ENCODE data around the gene ABCC8.

ABCC8 gene

DNA sequence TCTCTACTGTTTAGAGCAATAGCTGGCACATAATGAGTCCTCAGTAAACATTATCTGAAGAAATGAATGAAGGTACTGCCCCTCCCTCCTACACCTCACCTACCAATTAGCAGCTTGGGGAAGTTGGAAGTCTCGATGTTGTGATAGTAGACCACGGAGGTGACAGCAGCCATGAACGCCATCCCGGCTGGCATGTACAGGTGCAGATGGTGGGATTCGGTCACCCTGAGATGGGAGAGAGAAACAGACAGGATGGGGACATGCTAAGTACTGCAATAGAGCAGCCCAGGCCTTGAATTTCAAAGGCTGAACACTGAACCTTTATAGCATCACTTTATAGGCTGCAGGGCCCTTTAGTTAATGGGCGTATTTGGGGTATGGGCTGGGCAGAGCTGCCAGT is 6.6 kb downstream of the ABCC8 start:
- DNase-seq (ENCODE audit: low spot score) = no peak

DNA sequence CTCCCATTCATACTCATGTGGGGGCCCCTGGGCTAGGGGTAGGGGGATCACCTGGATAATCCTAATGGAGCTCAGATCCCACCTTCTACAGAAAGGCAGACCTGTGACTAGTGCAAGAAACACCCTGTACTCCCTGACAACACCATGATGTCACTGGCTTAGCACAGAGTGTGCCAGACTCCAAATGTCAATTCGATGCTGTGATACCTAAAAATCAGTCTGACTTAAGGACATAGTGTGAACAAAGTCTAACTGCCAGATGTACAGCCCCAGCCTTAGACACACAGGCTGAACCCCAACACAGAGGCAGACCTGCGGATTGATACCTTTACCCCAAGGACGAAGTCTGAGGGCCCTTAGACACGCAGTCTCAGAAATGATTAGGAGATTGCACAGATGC is 8.5 kb downstream of the ABCC8 start:
- no peak for DNase-seq (ENCODE audit: low spot score)

DNA sequence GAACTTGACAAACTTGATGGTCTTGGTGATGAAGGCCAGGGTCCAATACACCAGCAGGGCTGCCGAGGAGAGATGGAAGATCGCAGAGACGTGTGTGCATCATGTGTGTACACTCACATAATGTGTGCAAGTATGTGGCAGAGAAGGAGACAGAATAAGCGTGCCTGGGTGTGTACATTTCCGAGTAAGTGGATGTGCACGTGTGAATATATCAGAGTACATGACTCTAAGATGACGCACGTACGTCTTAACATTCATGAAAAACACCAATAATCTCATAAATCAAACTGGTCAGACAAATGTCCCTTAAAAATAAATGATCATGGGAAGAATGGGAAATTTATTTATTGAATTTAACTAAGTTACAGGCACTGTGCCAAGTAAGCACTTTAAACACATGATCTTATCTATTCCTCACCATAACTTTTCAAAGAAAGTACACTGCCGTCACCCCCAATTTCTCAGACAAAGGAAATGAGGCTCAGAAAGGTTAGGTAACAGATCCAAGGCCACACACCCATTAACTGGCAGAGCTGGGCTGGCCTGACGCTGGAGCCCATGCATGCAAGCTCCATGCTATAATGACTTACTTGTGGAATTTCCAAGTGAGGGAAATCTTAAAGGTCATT is 13.0 kb downstream of the ABCC8 start:
- DNase-seq (ENCODE audit: low spot score) = no peak

DNA sequence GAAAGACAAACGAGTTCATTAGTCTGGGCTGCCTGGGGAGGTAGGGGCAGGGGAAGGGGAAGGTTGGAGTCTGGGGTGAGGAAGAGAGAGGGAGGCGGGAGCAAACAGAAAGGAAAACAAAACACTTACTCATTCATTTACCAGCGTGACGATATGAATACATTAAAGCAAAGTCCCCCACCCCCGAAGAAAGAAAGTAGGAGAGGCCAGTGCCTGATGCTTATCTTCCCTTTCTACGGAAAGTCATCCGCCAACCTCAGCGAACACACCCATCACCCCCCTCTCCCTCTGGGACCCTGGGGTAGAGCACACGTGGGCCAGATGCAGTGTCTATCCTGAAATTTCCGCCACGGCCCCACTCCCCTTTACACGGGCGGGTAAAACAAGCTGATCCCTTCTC is 13.7 kb downstream of the ABCC8 start:
- DNase-seq (ENCODE audit: low spot score) = no peak

DNA sequence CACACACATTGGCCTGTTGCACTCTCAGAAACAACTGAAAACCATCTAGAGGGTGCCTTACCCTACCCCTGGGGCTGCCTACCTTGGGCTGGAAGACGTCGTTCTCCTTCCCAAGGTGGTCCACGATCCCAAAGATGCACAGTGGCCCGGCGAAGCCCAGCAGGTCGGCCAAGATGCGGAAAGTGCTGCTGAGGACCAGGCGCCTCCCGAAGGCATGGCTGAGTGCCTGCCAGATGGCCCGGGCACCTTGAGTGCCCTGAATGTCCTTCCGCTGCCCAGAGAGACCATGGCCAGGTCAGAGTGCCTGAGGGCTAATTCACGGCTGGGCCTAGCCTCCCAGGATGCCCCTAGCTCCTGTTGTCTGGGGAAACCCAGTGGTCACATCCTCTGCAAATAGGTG is 16.2 kb downstream of the ABCC8 start:
- DNase-seq (ENCODE audit: low spot score) = no peak

DNA sequence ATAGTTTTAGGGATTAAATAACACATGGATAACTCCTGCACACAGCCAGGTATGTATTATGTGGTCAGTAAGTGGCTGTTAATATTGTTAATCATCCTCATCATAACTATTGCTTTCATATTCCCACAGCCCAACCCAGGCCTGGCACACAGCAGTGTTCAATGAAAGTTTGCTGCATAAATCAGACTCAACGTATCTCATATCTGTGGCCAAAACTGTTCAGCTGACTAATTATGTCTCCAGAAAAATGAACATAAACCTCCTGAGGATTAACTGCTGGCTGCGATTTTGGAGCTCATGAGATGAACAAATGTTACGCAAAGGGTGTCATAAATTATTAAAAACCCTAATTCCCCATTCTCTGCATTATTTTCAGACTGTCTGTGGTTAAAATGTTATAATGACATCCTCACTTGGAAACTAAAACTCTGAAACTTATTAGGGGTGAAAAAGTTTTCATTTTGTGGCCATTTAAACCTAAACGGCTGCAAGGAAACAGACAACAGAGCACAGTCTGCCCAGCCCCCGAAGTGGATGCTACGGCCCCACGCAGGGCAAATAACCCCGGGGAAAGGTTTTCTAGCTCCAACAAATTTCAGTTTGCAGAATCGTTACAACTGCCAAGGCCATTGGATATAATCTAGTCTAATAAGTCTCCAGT is 17.3 kb downstream of the ABCC8 start:
- no peak for DNase-seq (ENCODE audit: low spot score)

DNA sequence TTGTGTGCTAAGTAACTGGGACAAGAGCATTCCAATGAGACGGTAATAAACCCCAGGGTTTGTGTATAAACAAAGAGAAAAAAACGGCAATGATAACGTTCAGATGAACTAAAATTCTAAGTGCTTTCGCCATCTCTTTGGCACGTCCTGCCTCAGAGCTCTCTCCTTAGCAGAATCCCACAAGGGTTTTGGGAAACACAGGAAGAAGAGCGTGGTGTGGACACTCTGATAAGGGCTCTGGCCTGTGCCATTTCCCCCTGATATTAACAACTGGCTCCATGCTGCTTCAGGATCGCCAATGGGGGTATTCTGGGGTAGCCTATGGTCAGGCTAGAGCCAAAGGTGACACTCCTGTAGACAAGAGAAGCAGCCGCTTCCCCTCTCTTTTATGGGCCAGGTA is 18.4 kb downstream of the ABCC8 start:
- DNase-seq (ENCODE audit: low spot score) = no peak

DNA sequence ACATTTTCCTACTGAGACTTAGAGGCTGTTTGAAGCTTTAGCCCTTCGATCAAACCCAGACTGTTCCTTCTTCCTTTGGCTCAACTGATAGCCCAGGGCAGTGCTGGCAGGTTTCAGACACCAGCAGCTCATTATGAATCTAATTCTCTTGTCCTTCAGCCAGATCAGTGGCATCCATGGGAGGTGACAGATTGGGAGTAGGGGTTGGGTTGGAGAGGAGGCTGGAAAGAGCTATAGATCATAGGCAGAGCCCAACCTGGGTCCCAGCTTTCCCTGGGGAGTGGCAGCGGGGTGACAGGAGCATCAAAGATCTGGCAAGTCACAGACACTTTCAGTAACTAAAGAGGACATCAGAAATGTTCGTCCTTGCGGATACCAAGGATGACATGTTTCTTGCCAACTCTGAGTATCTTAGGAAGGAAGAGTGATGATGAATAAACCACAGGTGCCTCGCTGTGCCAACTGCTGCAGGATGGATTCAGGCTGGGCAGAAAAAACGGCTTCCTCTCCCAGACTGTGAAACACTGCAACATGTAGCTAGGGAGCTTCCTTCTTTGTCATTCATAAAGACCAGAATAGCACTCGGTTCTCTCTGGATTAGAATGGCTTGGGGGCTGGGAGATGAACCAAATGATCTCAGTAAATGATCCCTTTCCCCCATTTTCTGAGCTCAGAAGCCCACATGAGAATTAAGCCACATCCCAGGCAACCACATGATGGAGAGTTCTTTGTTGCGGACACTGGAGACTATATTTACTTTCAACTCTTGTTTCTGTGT is 19.1 kb downstream of the ABCC8 start:
- no peak for DNase-seq (ENCODE audit: low spot score)

DNA sequence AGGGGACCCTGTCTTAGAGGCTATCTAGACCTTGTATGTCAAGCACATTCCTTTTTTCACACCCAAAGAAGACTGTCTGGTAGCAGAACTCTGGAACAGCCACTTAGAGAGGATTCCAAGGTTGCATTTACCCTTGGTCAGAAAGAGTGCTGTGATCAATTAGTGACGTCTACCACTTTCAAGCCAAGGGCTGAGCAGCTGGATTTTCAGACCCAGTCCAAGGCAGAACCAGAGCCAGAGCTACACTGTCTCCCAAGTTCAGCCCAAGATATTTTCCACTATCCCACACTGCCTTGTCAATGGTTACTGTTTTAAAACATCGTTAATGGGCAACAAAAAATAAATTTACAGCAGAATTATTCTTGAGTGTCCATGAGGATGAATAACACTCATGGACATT is 24.0 kb downstream of the ABCC8 start:
- no peak for DNase-seq (ENCODE audit: low spot score)

DNA sequence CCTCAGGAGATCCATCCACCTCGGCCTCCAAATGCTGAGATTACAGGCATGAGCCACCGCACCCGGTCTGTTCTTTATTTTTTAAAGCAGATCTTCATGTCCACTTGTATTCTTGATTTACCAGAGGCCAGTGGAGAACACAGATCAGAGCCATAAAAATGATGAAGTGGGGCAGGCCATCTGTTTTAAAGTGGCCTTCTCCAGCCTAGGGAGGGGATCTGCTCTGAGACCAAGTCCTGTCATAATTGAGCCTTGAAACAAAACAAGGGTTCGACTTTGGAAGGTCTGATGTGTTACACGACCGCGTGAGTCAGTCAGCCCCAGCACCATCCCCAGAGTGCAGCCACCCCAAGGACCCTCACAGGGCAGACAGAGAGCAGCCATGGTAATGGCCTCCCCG is 27.5 kb downstream of the ABCC8 start:
- DNase-seq (ENCODE audit: low spot score) = no peak

DNA sequence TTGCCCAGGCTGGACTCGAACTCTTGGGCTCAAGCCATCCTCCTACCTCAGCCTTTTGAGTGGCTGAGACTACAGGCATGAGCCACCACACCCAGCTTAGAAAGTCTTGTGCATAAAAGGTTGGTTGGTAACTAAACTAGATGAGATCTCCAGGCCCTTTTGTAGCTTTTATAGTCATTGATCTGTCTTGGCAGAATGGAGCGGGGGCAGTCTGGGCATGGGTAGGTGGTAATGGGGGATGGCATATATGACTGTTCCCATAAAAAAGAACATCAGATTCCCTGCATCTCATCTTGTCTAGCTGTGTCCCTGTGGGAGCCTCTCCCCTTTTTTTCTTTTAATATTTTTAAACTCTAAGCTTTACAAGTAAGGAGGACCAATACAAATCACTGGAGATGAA is 30.2 kb downstream of the ABCC8 start:
- DNase-seq (ENCODE audit: low spot score) = no peak

DNA sequence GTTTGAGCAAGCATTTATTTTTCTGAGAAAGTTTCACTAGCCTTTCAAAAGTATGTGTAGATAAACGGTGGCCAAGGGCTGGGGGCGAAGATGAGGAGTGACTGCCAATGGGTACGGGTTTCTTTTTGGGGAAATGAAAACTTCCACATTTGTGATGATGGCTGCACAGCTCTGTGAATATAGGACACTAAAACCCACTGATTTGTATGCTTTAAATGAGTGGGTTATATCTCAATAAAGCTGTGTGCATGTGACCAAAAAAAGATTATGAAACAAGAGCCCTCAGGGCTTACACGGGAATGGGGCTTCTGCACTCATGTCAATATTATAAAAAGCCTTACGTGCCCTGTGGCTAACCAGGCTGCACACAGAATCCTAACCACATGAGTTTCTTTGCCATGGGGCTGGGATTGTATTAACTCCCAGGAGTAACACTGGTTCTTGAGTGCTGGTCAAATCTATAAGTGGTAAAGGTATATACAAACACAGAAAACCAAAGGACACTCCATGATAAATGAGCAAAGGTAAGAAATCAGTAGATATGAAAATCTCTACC is 31.3 kb downstream of the ABCC8 start:
- no peak for DNase-seq (ENCODE audit: low spot score)

DNA sequence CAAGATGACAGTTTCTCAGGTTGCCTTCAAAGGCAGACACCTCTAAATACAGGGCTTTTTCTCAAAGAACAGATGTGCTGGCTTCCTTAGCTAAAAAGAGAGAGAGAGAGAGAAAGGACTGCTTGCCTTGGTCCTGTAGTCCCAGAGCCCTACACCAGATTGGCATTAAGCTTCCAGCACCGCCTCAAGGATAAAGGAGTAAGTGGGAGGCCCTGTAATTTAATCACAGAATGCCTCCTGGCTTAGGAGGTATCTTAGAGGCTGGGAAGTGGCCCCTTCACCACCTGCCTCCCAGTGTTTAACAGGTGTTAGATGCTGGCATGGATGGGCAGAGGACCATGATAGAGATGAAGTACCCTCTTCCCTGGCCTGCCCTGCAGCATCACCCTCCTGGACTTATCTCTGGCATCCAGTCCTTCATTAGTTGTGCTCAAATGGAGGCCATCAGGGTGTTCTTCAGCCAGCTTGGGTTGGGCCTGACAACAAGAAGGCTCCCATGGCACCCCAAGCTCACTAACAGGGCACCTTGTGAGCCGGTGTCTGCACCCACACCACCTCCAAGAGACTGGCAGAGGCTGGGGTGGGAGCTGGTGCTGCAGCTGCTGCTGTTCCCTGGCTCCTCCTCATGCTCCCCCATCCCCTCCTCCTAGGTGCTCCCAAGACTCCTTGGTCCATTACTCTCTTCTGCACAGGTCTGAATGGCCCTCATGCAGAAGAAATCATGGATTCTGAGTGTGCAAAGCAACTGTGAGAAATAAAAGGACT is 32.5 kb downstream of the ABCC8 start:
- DNase-seq (ENCODE audit: low spot score) = no peak

DNA sequence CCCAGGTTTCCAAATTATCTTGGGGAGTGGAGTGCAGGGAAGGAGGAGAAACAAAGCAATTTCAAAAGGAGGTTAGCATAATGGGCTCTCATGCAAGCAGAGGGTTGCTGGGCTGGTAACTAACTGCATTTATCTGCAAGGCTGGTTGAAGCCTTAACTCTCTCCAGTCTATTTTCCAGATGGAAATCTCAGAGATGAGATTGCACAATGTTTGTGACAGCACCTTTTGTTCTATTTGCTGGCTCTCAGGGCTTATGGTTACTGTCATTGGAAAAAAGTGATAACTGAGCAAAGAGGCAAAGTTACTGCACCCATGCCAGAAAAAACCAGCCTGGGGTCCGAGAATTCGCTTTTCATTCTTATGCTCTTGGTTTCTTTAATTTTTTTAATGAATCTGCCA is 33.2 kb downstream of the ABCC8 start:
- DNase-seq (ENCODE audit: low spot score) = no peak

DNA sequence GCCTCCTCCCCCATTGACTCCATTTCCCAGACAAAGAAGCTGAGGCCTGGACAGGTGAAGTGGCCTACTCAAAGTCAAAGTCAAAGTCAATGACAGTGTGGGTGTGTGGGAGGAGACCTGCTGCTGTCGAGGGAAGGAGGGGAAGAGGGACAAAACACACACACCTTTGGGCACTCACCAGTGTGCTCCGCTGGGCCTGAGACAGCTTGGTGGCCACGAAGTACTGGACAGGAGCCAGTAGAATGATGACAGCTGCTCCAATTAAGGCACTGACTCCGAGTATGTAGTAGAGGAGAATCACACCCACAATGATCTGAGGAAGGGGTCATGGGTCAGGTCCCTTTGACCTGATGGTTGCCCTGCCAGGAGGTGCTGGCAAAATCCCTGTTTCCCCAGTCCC is 33.6 kb downstream of the ABCC8 start:
- no peak for DNase-seq (ENCODE audit: low spot score)

DNA sequence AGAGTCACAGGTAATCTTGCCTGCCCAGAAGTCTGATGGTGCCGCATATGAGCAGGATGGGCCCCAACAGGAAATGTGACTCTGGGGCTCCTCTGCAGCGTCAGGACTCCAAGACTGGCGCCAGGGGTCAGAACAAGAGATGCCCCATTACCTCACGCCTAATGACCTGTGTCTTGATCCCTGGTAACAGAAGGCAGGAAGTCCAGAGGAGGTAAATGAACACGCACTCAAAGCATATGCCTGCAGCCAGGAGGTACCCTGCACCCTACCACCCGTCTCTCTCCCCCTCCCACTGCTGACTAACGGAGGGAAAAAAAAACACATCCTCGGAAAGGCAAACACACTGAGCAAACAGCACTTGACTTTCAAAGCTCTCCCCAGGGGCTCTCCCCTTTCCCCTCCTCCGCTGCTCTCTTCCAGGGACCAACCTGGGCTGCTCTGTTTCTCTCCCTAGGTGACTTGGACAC is 37.3 kb downstream of the ABCC8 start:
- DNase-seq (ENCODE audit: low spot score) = no peak

DNA sequence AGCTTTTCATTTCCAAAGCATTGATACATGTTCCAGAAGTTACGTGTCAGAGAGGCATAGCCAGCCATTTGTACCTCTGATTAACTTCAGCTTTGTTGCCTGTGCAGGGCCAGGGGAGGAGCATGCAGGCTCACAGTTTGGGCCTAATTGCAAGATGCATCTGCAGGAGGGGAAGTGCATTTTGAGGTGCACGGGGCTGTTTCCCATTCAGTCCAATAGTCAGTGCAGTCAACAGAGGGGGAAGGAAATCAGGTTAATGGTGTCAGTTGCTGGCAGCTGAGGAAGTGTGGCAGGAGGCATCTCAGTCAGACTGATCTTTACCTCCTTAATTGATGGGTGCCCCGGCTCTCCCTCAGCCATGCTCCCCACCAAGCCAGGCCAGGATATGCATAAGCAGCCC is 39.3 kb downstream of the ABCC8 start:
- no peak for DNase-seq (ENCODE audit: low spot score)

DNA sequence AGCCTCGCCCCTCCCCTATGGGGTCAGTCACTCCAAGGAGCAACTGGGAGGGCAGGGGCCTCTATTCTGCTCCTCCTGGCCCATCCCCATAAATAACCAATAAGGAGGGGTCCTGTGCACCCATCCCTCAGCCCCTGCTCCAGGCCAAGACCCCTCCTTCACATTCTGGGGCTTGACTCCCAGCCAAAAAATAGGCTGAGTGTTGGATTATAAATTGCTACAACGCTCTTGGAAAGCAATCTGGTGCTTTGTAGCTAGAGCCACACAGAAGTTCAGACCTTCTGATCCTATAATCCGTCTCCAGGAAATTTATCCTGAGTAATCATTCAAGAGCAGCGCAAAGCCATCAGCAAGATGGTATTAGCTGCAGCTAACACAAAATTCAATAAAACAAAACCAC is 42.5 kb downstream of the ABCC8 start:
- DNase-seq (ENCODE audit: low spot score) = no peak

DNA sequence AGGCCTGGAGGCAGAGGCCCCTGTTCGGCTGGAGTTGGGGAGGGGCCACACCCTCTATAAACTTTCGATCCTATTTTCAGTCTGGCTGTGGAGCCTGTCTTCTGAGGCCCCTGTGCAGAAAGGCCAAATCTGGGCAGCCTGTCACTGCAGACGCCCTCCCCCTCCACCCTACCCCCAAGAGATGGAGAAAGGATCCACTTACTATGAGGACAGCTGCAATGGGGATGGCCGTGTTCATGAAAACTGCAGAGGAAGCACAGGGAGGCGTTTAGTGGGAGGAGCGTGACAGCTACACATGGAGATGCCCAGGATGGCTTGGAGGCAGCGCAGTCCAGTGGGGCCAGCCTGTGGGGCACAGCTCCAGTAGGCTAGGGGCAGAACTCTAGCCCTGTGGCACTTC is 44.6 kb downstream of the ABCC8 start:
- no peak for DNase-seq (ENCODE audit: low spot score)

DNA sequence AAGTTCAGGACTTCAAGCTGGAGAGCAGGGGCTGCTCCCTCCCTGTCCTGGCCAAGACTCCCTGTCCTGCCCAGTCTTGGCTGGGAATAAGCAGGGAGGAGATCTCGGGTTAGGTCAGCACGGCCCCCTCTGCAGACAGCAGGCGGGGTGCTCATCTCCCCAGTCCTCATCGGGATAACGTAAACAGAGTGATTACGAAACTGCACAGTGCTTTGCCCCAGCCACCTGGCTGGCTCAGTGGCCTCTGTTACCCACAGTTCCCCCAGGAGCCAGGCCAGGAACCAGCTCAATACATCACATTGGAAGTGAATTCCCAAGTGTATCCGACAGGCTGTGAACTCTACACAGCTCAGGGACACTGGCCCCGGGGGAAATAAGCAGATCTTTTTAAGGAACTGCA is 45.5 kb downstream of the ABCC8 start:
- DNase-seq (ENCODE audit: low spot score) = no peak

DNA sequence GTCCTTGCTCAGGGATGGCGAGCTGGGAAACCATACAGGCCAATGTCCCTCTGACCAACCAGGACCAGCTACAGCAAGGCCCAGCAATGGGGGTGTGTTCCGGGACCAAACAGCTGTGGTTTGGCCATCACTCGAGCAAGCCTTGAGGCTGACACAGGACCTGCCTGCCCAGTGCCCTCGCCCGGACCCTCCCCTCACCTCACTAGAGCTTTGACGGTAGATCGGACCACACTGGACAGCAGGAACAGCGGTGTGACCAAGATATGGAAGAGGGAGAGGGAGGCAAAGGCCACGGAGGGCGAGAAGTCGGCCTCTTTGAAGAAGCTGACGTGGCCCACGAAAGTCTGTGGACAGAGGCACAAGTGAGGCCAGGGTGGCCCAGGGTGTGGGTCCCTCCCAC is 46.0 kb downstream of the ABCC8 start:
- DNase-seq (ENCODE audit: low spot score) = no peak

DNA sequence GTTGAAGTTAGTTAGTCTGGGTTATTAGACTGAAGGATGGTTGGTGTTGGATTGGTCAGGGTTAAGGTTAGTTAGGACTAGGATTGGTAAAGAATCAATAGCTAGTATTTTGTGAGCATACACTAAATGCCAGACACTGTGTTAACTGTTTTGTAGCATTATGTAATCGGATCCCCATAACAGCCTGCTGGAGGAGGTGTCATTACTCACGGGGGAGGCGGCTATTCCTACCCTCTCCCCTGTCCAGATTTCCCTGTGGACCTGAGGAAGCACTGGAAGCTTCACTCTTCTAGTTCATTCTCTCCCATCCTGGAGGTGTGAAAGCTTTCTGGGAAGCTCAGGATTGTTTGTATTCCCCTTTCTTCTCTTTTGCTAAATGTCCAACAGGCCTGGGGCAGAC is 47.7 kb downstream of the ABCC8 start:
- no peak for DNase-seq (ENCODE audit: low spot score)
